Measurements from ENCODE around the gene ZC3H7B. TPM values are rescaled to one million over a fixed set of nuclear protein-coding genes. Genes with fewer than 3 reads are reported as not detected.

Gene ZC3H7B
- total and polyA plus RNA-seq, 4 donors = 31.5 to 55.8 (median 34.3) TPM

DNA sequence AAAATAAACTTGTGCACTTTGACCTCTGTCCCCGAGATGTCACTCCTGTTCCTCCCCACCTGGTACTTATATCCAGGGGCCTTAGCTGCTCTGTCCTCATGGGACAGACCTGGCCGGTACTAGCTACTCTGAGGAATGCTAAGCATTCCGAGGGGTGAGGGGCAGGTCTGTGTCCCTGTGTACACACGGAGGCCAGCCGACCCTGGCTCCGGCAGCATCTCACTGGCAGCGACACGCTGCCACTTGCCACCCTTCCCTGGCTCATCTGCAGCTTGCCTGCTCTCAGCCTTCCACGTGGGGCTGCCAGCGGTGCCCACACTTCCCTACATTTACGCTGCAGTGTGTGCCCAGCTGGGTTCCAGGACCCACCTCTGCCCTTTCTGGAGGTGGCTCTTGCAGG, 58.8 kb downstream of the ZC3H7B start:
- Histone ChIP-seq H3K9me3 (ENCODE audit: control insufficient read depth in 4 of 4, insufficient read depth in 3 of 4, low read length in 3 of 4) (no peaks in the 10 kb centered on the region), H3K36me3 (ENCODE audit: control insufficient read depth in 4 of 4, insufficient read depth in 4 of 4, low read length in 4 of 4) (peaks cover 3 to 36% (median 16%) of the 10 kb centered on the region in 4 donors), H3K27me3 (ENCODE audit: control insufficient read depth in 3 of 3, insufficient read depth in 3 of 3, low read length in 2 of 3) (no peaks in the 10 kb centered on the region), H3K27ac (ENCODE audit: low read depth in 1 of 2, low read length in 1 of 2) (no peak overlapping the region), H3K4me1 (ENCODE audit: control insufficient read depth in 5 of 5, insufficient read depth in 5 of 5, low read length in 5 of 5) (peaks cover 0 to 8% (median 2%) of the 10 kb centered on the region in 5 donors), H3K9ac (ENCODE audit: insufficient read depth in 1 of 2, low read length in 2 of 2) (no peak overlapping the region), H3K4me3 (no peak overlapping the region)
- TF ChIP-seq, protein P1, sequence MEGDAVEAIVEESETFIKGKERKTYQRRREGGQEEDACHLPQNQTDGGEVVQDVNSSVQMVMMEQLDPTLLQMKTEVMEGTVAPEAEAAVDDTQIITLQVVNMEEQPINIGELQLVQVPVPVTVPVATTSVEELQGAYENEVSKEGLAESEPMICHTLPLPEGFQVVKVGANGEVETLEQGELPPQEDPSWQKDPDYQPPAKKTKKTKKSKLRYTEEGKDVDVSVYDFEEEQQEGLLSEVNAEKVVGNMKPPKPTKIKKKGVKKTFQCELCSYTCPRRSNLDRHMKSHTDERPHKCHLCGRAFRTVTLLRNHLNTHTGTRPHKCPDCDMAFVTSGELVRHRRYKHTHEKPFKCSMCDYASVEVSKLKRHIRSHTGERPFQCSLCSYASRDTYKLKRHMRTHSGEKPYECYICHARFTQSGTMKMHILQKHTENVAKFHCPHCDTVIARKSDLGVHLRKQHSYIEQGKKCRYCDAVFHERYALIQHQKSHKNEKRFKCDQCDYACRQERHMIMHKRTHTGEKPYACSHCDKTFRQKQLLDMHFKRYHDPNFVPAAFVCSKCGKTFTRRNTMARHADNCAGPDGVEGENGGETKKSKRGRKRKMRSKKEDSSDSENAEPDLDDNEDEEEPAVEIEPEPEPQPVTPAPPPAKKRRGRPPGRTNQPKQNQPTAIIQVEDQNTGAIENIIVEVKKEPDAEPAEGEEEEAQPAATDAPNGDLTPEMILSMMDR (IDR thresholded peaks at IDR 0.05; ENCODE audit: control extremely low read depth, extremely low read depth) = no peak
- ATAC-seq (ENCODE audit: insufficient read depth, low FRiP score) = no peak
- DNase-seq = peak; percentile 15 to 57 (median 44)
- WGBS, 2 donors = 63 to 75% methylated on average over 11 of the region's 11 CpGs

GRCh38 chr22:41361716-41362310, 60.5 kb downstream of the ZC3H7B start:
- Histone ChIP-seq H3K9me3 (ENCODE audit: control insufficient read depth in 4 of 4, insufficient read depth in 3 of 4, low read length in 3 of 4) (no peaks in the 10 kb centered on the region), H3K4me1 (ENCODE audit: control insufficient read depth in 5 of 5, insufficient read depth in 5 of 5, low read length in 5 of 5) (peaks cover 0 to 19% (median 11%) of the 10 kb centered on the region in 5 donors), H3K36me3 (ENCODE audit: control insufficient read depth in 4 of 4, insufficient read depth in 4 of 4, low read length in 4 of 4) (peaks cover 3 to 20% (median 8%) of the 10 kb centered on the region in 4 donors), H3K27ac (ENCODE audit: low read depth in 1 of 2, low read length in 1 of 2) (no peak overlapping the region), H3K27me3 (ENCODE audit: control insufficient read depth in 3 of 3, insufficient read depth in 3 of 3, low read length in 2 of 3) (no peaks in the 10 kb centered on the region), H3K9ac (ENCODE audit: insufficient read depth in 1 of 2, low read length in 2 of 2) (no peak overlapping the region), H3K4me3 (no peak overlapping the region)
- 95 to 96% methylated on average over 13 of the region's 13 CpGs for WGBS, 2 donors
- ATAC-seq (ENCODE audit: insufficient read depth, low FRiP score) (no peak), DNase-seq (no peak)
- TF ChIP-seq, protein P1 (IDR thresholded peaks at IDR 0.05; ENCODE audit: control extremely low read depth, extremely low read depth) = no peak

DNA sequence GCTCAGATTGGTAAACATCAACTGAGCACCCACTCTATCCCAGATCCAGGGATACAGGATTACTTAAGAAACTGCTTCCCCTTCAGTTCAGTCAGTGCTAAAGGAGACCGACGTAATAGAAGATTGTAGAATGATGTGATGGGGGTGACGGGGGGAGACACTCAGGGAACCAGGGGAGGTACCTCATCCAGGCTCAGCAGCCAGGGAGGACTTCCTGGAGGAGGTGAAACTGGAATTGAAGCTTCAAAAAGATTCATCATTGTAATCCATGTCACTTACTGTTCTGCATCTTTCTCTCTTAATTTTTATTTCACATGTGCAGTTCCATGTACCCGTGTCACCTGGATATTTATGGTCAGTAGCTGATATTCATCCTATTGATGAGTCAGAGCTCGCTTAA, 61.3 kb downstream of the ZC3H7B start:
- Histone ChIP-seq H3K27me3 (ENCODE audit: control insufficient read depth in 3 of 3, insufficient read depth in 3 of 3, low read length in 2 of 3) (no peaks in the 10 kb centered on the region), H3K9ac (ENCODE audit: insufficient read depth in 1 of 2, low read length in 2 of 2) (no peak overlapping the region), H3K36me3 (ENCODE audit: control insufficient read depth in 4 of 4, insufficient read depth in 4 of 4, low read length in 4 of 4) (peaks cover 0 to 14% (median 7%) of the 10 kb centered on the region in 4 donors), H3K9me3 (ENCODE audit: control insufficient read depth in 4 of 4, insufficient read depth in 3 of 4, low read length in 3 of 4) (no peaks in the 10 kb centered on the region), H3K4me3 (no peak overlapping the region), H3K27ac (ENCODE audit: low read depth in 1 of 2, low read length in 1 of 2) (no peak overlapping the region), H3K4me1 (ENCODE audit: control insufficient read depth in 5 of 5, insufficient read depth in 5 of 5, low read length in 5 of 5) (peaks cover 0 to 27% (median 17%) of the 10 kb centered on the region in 5 donors)
- TF ChIP-seq, protein P1 (IDR thresholded peaks at IDR 0.05; ENCODE audit: control extremely low read depth, extremely low read depth) = no peak
- 85 to 91% methylated on average over 5 of the region's 5 CpGs for WGBS, 2 donors
- ATAC-seq (ENCODE audit: insufficient read depth, low FRiP score) (no peak), DNase-seq (no peak)

DNA sequence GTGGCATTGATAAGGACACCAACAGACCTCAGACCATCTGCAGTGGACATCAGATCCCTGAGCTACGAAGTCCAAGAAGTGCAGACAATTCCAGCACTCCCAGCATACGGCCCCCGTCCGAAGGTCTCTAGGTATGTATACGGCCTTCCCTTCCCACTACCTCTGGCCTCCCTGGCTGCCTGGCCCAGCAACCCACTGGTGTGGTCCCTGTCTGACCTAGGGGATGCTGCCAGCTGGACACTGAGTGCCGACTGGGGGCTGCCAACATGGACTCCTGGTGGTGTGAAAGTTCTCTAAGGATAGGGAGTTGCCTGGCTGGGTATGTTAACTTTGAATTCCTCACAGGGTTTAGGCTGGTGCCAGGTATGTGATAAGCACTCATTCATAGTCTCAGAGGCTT, 62.9 kb downstream of the ZC3H7B start:
- TF ChIP-seq, protein P1 (IDR thresholded peaks at IDR 0.05; ENCODE audit: control extremely low read depth, extremely low read depth) = no peak
- WGBS, 2 donors = 87 to 90% methylated on average over 6 of the region's 6 CpGs
- H3K4me1 ChIP-seq (ENCODE audit: control insufficient read depth in 5 of 5, insufficient read depth in 5 of 5, low read length in 5 of 5) = peaks cover 7 to 43% (median 23%) of the 10 kb centered on the region in 5 donors
- ATAC-seq (ENCODE audit: insufficient read depth, low FRiP score) (no peak), DNase-seq (no peak)
- no peaks in the 10 kb centered on the region for H3K36me3 ChIP-seq (ENCODE audit: control insufficient read depth in 4 of 4, insufficient read depth in 4 of 4, low read length in 4 of 4)
- no peak overlapping the region for H3K9ac ChIP-seq (ENCODE audit: insufficient read depth in 1 of 2, low read length in 2 of 2)
- peak overlapping the region in 1 of 2 donors; percentile 46 for H3K27ac ChIP-seq (ENCODE audit: low read depth in 1 of 2, low read length in 1 of 2)
- H3K27me3 ChIP-seq (ENCODE audit: control insufficient read depth in 3 of 3, insufficient read depth in 3 of 3, low read length in 2 of 3) = no peaks in the 10 kb centered on the region
- no peaks in the 10 kb centered on the region for H3K9me3 ChIP-seq (ENCODE audit: control insufficient read depth in 4 of 4, insufficient read depth in 3 of 4, low read length in 3 of 4)
- no peak overlapping the region for H3K4me3 ChIP-seq

Data from lung (tissue), 12 donors.